Neural progenitor cell (in vitro differentiated cells): ENCODE results near the gene CHRD.

Source experiments
- EZH2phosphoT487 ChIP-seq: fragments of 200-600 bp; sonication (generic); IDR thresholded peaks from 2 replicates; pipeline ENCODE4 v1.6.1; 2017; ENCODE audit warnings: antibody characterized with exemption
- TF ChIP-seq, protein P1 (sequence below): fragments of 200-600 bp; sonication (generic); IDR thresholded peaks from 2 replicates; pipeline ENCODE4 v1.5.1; 2017; ENCODE audit warnings: antibody characterized with exemption, mild to moderate bottlenecking

DNA sequence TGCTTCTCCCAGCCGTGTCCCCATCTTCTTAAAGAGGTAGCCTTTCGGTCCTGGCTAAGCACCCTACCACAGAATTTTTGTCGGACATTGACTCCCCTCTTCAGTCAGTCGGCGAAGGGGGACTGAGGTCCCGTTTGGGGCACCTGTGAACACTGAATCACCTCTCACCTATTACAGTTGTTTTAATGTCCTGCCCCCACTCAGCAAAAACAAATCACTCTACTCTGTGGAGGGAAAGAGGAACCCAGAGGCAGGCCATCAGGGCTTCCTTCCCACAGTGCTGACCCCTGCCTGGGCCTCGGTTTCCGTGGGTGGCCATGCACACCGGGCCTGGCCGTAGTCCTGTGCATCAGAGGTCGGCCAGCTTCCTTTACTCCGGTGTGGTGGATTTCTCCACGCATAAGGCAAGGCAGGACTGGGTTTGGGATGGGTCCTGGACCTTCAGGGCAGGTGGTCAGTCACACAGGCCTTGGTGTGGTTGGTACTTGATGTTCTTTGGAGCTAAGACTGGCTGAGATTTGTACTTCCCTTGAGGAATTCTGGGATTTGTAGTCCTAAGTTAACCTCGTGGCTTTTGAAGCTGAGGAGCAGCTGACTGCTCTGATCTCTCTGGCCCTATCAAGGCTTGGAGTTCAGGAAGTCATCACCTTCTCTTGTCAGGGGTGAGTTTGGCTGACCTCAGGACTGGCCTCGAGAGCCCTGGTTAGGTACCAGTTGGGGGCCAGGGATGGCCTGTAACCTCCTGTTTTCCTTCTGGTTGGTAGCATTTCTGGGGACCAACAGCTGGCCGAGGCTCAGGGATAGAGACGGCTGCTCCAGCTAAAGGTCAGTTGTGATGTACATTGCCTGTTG, 43.1 kb upstream of the CHRD start:
- TF ChIP-seq, protein P1, sequence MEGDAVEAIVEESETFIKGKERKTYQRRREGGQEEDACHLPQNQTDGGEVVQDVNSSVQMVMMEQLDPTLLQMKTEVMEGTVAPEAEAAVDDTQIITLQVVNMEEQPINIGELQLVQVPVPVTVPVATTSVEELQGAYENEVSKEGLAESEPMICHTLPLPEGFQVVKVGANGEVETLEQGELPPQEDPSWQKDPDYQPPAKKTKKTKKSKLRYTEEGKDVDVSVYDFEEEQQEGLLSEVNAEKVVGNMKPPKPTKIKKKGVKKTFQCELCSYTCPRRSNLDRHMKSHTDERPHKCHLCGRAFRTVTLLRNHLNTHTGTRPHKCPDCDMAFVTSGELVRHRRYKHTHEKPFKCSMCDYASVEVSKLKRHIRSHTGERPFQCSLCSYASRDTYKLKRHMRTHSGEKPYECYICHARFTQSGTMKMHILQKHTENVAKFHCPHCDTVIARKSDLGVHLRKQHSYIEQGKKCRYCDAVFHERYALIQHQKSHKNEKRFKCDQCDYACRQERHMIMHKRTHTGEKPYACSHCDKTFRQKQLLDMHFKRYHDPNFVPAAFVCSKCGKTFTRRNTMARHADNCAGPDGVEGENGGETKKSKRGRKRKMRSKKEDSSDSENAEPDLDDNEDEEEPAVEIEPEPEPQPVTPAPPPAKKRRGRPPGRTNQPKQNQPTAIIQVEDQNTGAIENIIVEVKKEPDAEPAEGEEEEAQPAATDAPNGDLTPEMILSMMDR: no peak
- TF ChIP-seq EZH2phosphoT487: no peak
